GM23338 (cell line): Measurements from ENCODE around the gene USP48. TPM values are rescaled to one million over a fixed set of nuclear protein-coding genes. Genes with fewer than 3 reads are reported as not detected.

Experiments
- ATAC-seq: fragments of 200-7000 bp; cut with Tn5 transposase; 3 replicates; pipeline ENCODE4 v1.9.1; 2020
- DNase-seq: peaks from one replicate; pipeline ENCODE4 v3.0.0-alpha.2; 2015; ENCODE audit warnings: low spot score
- H2AFZ ChIP-seq: fragments of 200-600 bp; sonication (generic); 2 replicates; pipeline ENCODE4 v1.8.0; 2016; ENCODE audit warnings: antibody characterized with exemption, mild to moderate bottlenecking, moderate library complexity
- H3F3A ChIP-seq: fragments of 200-600 bp; sonication (generic); replicated peaks from 2 replicates; pipeline ENCODE4 v1.8.0; 2017; ENCODE audit warnings: antibody characterized with exemption, mixed run types, low read depth
- H3K27ac ChIP-seq: fragments of 200-600 bp; sonication (generic); 2 replicates; pipeline ENCODE4 v1.6.1; 2016; ENCODE audit warnings: low read depth
- H3K27me3 ChIP-seq: fragments of 200-600 bp; sonication (generic); 2 replicates; pipeline ENCODE4 v1.8.0; 2016; ENCODE audit warnings: mild to moderate bottlenecking, mixed run types, moderate library complexity; ENCODE audit not compliant: insufficient read depth
- H3K36me3 ChIP-seq: fragments of 200-600 bp; sonication (generic); 2 replicates; pipeline ENCODE4 v1.8.0; 2016; ENCODE audit warnings: mild to moderate bottlenecking; ENCODE audit not compliant: insufficient read depth
- H3K4me1 ChIP-seq: fragments of 200-600 bp; sonication (generic); 2 replicates; pipeline ENCODE4 v1.8.0; 2016; ENCODE audit warnings: mild to moderate bottlenecking, moderate library complexity; ENCODE audit not compliant: insufficient read depth
- H3K4me2 ChIP-seq: fragments of 200-600 bp; sonication (generic); 2 replicates; pipeline ENCODE4 v1.7.1; 2017; ENCODE audit warnings: mixed run types
- H3K4me3 ChIP-seq: fragments of 200-600 bp; sonication (generic); 2 replicates; pipeline ENCODE4 v1.6.1; 2016; ENCODE audit warnings: mixed run types
- H3K79me2 ChIP-seq: fragments of 200-600 bp; sonication (generic); replicated peaks from 2 replicates; pipeline ENCODE4 v1.8.0; 2017; ENCODE audit warnings: mild to moderate bottlenecking; ENCODE audit not compliant: insufficient read depth
- H3K9me2 ChIP-seq: fragments of 200-600 bp; sonication (generic); 2 replicates; pipeline ENCODE4 v1.8.0; 2017; ENCODE audit not compliant: insufficient read depth
- H4K20me1 ChIP-seq: fragments of 200-600 bp; sonication (generic); replicated peaks from 2 replicates; pipeline ENCODE4 v1.8.0; 2017; ENCODE audit warnings: mild to moderate bottlenecking; ENCODE audit not compliant: insufficient read depth
- H3K27ac Mint-ChIP-seq: 2 replicates; pipeline ENCODE4 v1.8.0; 2020; ENCODE audit warnings: inconsistent platforms, mild to moderate bottlenecking, moderate library complexity, mixed read lengths
- H3K27me3 Mint-ChIP-seq: 3 replicates; pipeline ENCODE4 v1.8.0; 2022; ENCODE audit warnings: low read depth, mild to moderate bottlenecking, moderate library complexity, mixed read lengths, inconsistent platforms; ENCODE audit not compliant: insufficient read depth, poor library complexity
- H3K36me3 Mint-ChIP-seq: 3 replicates; pipeline ENCODE4 v1.8.0; 2021; ENCODE audit warnings: low read depth, mild to moderate bottlenecking, inconsistent platforms, moderate library complexity, mixed read lengths
- H3K4me1 Mint-ChIP-seq: 3 replicates; pipeline ENCODE4 v1.8.0; 2020; ENCODE audit warnings: mild to moderate bottlenecking, inconsistent platforms, mixed read lengths
- H3K4me3 Mint-ChIP-seq: 3 replicates; pipeline ENCODE4 v1.8.0; 2021; ENCODE audit warnings: moderate library complexity, mild to moderate bottlenecking, inconsistent platforms, mixed read lengths
- H3K9me3 Mint-ChIP-seq: 3 replicates; pipeline ENCODE4 v1.8.0; 2020; ENCODE audit warnings: moderate library complexity, mild to moderate bottlenecking, inconsistent platforms, mixed read lengths
- CREB1 ChIP-seq: fragments of 250-450 bp; sonication (Bioruptor Pico); IDR thresholded peaks from 2 replicates; pipeline ENCODE4 v1.5.0; 2020; ENCODE audit warnings: low read depth, mild to moderate bottlenecking, moderate library complexity
- CTCF ChIP-seq, 2 experiments: fragments of 200-600 bp in 1 of 2; sonication (generic) in 1 of 2; conservative IDR thresholded peaks; 2 replicates each; pipeline versions ENCODE4 v1.5.1 to v1.6.1; 2016 to 2017; ENCODE audit warnings: antibody characterized with exemption in 2 of 2, low read depth in 2 of 2, mild to moderate bottlenecking in 2 of 2, moderate library complexity in 1 of 2
- ETS1 ChIP-seq: IDR thresholded peaks from 2 replicates; pipeline ENCODE4 v1.6.1; 2016; ENCODE audit warnings: antibody characterized with exemption
- EZH2 ChIP-seq: fragments of 200-600 bp; sonication (generic); IDR thresholded peaks from one replicate; pipeline ENCODE4 v1.8.0; 2017; ENCODE audit warnings: antibody characterized with exemption, mild to moderate bottlenecking, low read depth; ENCODE audit not compliant: unreplicated experiment
- EZH2phosphoT487 ChIP-seq: fragments of 200-600 bp; sonication (generic); IDR thresholded peaks from one replicate; pipeline ENCODE4 v1.8.1; 2018; ENCODE audit warnings: antibody characterized with exemption; ENCODE audit not compliant: unreplicated experiment
- JUNB ChIP-seq: IDR thresholded peaks from one replicate; pipeline ENCODE4 v1.6.1; 2016; ENCODE audit warnings: antibody characterized with exemption; ENCODE audit not compliant: unreplicated experiment
- NANOG ChIP-seq: IDR thresholded peaks from 2 replicates; pipeline ENCODE4 v1.6.1; 2016; ENCODE audit warnings: antibody characterized with exemption, borderline replicate concordance
- POLR2AphosphoS5 ChIP-seq: IDR thresholded peaks from 2 replicates; pipeline ENCODE4 v1.6.1; 2016; ENCODE audit warnings: antibody characterized with exemption, low read depth
- REST ChIP-seq: IDR thresholded peaks from one replicate; pipeline ENCODE4 v1.6.1; 2018; ENCODE audit warnings: antibody characterized with exemption; ENCODE audit not compliant: unreplicated experiment
- STAT1 ChIP-seq: IDR thresholded peaks from one replicate; pipeline ENCODE4 v1.6.1; 2016; ENCODE audit warnings: antibody characterized with exemption; ENCODE audit not compliant: unreplicated experiment
- ZNF114 ChIP-seq: fragments of 250-450 bp; sonication (Bioruptor Pico); IDR thresholded peaks from 2 replicates; pipeline ENCODE4 v1.5.0; 2020; ENCODE audit warnings: mild to moderate bottlenecking, moderate library complexity
- ZNF331 ChIP-seq: fragments of 250-450 bp; sonication (Bioruptor Pico); IDR thresholded peaks from 2 replicates; pipeline ENCODE4 v1.5.0; 2020; ENCODE audit warnings: low read depth, mild to moderate bottlenecking, moderate library complexity
- ZNF462 ChIP-seq: fragments of 250-450 bp; sonication (Bioruptor Pico); IDR thresholded peaks from 2 replicates; pipeline ENCODE4 v1.5.0; 2020; ENCODE audit warnings: mild to moderate bottlenecking, moderate library complexity
- polyA plus RNA-seq: library from polyadenylated mRNA; unstranded; fragments of >200 nt; fragmentation: Nextera tagmentation; extraction: Ambion mirVana; gene quantifications from 2 replicates; pipeline ENCODE4 v1.2.1, GENCODE V29; 2016
- total RNA-seq: library from RNA; depleted of rRNA; stranded (reverse); fragments of >200 nt; shearing (Covaris generic); gene quantifications from 2 replicates; pipeline ENCODE4 v1.2.3, GENCODE V29; 2014

USP48 gene
- total and polyA plus RNA-seq, 2 experiments from 2014 or later: 85.9 to 151 TPM

- Histone ChIP-seq H3K4me3 (no peak overlapping the region), H3F3A (no peaks in the 10 kb centered on the region; the same call in 1 of the 2 replicates), H3K36me3 (peaks cover 18% of the 10 kb centered on the region; the same call in 1 of the 2 replicates), H3K4me1 (no peaks in the 10 kb centered on the region), H4K20me1 (peaks cover 15% of the 10 kb centered on the region; the same call in 1 of the 2 replicates), H3K27ac (no peak overlapping the region), H3K79me2 (no peaks in the 10 kb centered on the region), H3K27me3 (no peaks in the 10 kb centered on the region), H3K9me2 (no peaks in the 10 kb centered on the region), H2AFZ (no peak overlapping the region), H3K4me2 (no peak overlapping the region)
- TF ChIP-seq NANOG: no peak
- TF ChIP-seq STAT1: no peak
- no peak for TF ChIP-seq ZNF462 (CRISPR knock-in tag)
- TF ChIP-seq POLR2AphosphoS5: no peak
- TF ChIP-seq ZNF114: no peak
- no peak for TF ChIP-seq CTCF (conservative IDR thresholded peaks at IDR 0.05; ENCODE audit: low read depth in 2 of 2)
- TF ChIP-seq JUNB: no peak
- TF ChIP-seq CREB1: no peak
- no peak for TF ChIP-seq REST
- no peak for TF ChIP-seq EZH2
- no peak for TF ChIP-seq ZNF331 (CRISPR knock-in tag)
- TF ChIP-seq ETS1: no peak
- TF ChIP-seq EZH2phosphoT487: no peak
- Mint-ChIP-seq H3K9me3 (no peaks in the 10 kb centered on the region), H3K4me1 (no peaks in the 10 kb centered on the region), H3K27me3 (peaks cover 3% of the 10 kb centered on the region), H3K4me3 (no peak overlapping the region), H3K27ac (no peak overlapping the region), H3K36me3 (peaks cover 11% of the 10 kb centered on the region; the same call in 2 of the 3 replicates)
- ATAC-seq (no peak), DNase-seq (no peak)
These were observed 40.4 kb downstream of the USP48 start for GRCh38 chr1:21742578-21742977.
